Fibroblast of upper back skin (primary cell): ENCODE measurements around the gene PLEKHG7.

Experiments used
- DNase-seq: peaks from one replicate; pipeline ENCODE4 v3.0.0-alpha.2; 2013

PLEKHG7 gene

GRCh38 chr12:92814584-92814983, 111.8 kb downstream of the PLEKHG7 start:
- no peak for DNase-seq

GRCh38 chr12:92821142-92821541, 118.4 kb downstream of the PLEKHG7 start:
- no peak for DNase-seq
